Activated CD4-positive, alpha-beta memory T cell treated with anti-CD3 and anti-CD28 coated beads, Interleukin-2, amount 10 ng/mL, durations not matched to agents 7 days and 5 days (primary cell): ENCODE results near the gene ZNF469. TPM values are rescaled to one million over a fixed set of nuclear protein-coding genes. Genes with fewer than 3 reads are reported as not detected.

Experiments used
- CTCF ChIA-PET: fragments of 350-600 bp; sonication (Branson Sonifier 250); formaldehyde crosslinking; loops from one replicate; lab custom pipeline; 2021; ENCODE audit warnings: antibody characterized with exemption, inconsistent platforms; lab: Charles Lee
- POLR2A ChIA-PET: fragments of 350-600 bp; sonication (Branson Sonifier 250); formaldehyde crosslinking; loops from one replicate; lab custom pipeline; 2021; ENCODE audit warnings: antibody characterized with exemption; lab: Charles Lee
- DNase-seq: peaks from one replicate; pipeline ENCODE4 v3.0.0-alpha.2; 2020
- H3K27ac Mint-ChIP-seq: one replicate; pipeline ENCODE4 v1.8.0; 2021; ENCODE audit warnings: mild to moderate bottlenecking, mixed read lengths
- H3K27me3 Mint-ChIP-seq: one replicate; pipeline ENCODE4 v1.8.0; 2021; ENCODE audit warnings: mixed read lengths
- H3K36me3 Mint-ChIP-seq: one replicate; pipeline ENCODE4 v1.8.0; 2021; ENCODE audit warnings: low read depth, mixed read lengths
- H3K4me1 Mint-ChIP-seq: one replicate; pipeline ENCODE4 v1.8.0; 2021; ENCODE audit warnings: mixed read lengths
- H3K4me3 Mint-ChIP-seq: one replicate; pipeline ENCODE4 v1.8.0; 2021; ENCODE audit warnings: mild to moderate bottlenecking, mixed read lengths
- H3K9me3 Mint-ChIP-seq: one replicate; pipeline ENCODE4 v1.8.0; 2021; ENCODE audit warnings: mixed read lengths
- total RNA-seq, 2 experiments: library from RNA; stranded (reverse); gene quantifications; one replicate each; pipeline ENCODE4 v1.2.3, GENCODE V29; 2021

ZNF469 gene
- total RNA-seq, 2 experiments from 2014 or later: 0.23 to 0.28 TPM

DNA sequence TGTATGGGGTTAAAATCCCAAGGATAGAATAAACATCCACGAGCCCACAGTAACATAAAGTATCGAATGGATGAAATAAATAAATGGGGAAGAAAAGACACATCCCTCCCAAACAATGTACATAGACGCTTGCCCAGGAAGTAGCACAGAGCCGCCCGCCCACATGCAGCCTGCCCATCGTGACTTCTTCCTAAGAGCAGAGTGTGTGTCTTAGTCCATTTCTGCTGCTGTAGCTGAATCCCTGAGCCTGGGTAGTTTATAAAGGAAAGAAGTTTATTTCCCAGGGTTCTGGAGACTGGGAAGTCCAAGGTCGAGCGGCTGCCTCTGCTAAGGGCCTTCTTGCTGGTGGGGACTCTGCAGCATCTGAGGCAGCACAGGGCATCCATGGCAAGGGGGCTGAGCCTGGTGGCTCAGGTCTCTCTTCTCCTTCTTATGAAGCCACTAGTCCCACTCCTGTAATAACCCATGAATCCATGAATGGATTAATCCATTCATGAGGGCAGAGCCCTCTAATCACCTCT, 39.4 kb upstream of the ZNF469 start:
- H3K4me3 Mint-ChIP-seq: no peak overlapping the region
- H3K27me3 Mint-ChIP-seq: no peaks in the 10 kb centered on the region
- POLR2A ChIA-PET: no interaction called here
- peaks cover 4% of the 10 kb centered on the region for H3K4me1 Mint-ChIP-seq
- no peaks in the 10 kb centered on the region for H3K9me3 Mint-ChIP-seq
- H3K36me3 Mint-ChIP-seq: no peaks in the 10 kb centered on the region
- DNase-seq: no peak
- H3K27ac Mint-ChIP-seq: no peak overlapping the region
- CTCF ChIA-PET: no interaction called here

DNA sequence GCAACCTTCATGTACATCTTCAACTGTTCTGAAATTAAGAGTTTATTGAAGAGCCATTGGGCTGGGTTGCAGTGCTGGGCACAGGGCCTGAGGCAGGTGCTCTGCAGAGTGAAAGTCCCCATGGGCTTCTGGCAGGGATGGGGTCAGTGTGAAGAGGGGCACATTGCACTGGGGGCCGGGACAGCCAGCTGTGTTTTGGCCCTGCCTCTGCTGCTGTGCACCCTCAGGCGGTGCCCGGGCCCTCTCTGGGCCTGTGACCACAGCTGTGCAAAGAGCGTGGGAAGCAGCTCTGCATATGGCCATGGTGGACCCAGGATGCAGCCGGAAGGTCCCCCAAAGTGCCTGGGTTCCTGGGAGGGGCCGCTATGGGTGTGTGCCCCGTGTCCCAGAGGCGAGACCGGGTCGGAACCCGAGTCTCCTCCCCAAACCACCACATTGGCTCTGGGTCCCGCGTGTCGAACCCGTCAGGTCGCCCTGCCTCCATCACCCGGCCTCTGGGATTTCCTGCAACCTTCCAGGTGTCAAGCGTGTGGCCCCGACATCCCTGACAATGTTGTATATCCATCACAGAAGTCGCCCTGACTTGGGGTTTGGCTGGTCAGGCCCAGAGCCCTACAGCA, 38.2 kb upstream of the ZNF469 start:
- Mint-ChIP-seq H3K27me3 (no peaks in the 10 kb centered on the region), H3K4me1 (peaks cover 7% of the 10 kb centered on the region), H3K9me3 (peaks cover 3% of the 10 kb centered on the region), H3K27ac (no peak overlapping the region), H3K4me3 (no peak overlapping the region), H3K36me3 (no peaks in the 10 kb centered on the region)
- POLR2A ChIA-PET: no interaction called here
- CTCF ChIA-PET: no interaction called here
- no peak for DNase-seq

DNA sequence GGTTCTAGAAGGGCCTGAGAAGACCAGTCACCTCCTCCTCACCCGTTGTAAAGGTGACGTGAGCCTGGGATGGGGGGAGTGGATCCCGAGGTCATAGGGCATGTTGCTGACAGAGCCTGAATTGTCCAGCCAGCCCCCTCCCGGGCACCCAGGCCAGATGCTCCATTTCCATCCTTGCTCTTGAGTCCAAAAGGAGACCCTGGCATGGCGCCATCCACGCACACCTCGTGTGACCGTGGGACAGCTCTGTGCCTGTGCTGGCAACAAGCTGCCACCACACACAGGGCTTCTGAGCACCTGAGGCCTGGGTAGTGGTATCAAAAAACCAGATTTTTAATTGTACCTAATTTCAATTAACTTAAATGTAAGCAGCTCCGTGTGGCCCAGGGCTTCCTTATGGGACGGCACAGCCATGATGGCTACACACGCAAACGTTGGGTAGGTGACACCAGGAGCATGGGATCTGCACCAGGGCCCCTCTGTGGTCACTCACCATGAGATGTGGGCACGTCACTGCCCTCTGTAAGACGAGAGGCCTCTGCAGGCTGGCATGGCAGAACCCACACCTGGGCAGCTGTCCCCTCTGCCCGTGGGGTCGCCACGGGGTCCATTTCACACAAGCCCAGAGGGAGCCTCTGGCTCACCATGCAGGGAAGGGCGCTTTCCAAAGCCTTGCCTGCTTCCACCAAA, 37.6 kb upstream of the ZNF469 start:
- peaks cover 8% of the 10 kb centered on the region for H3K9me3 Mint-ChIP-seq
- H3K4me1 Mint-ChIP-seq: peaks cover 8% of the 10 kb centered on the region
- no peaks in the 10 kb centered on the region for H3K36me3 Mint-ChIP-seq
- H3K4me3 Mint-ChIP-seq: no peak overlapping the region
- DNase-seq: no peak
- no peaks in the 10 kb centered on the region for H3K27me3 Mint-ChIP-seq
- POLR2A ChIA-PET: no interaction called here
- no peak overlapping the region for H3K27ac Mint-ChIP-seq
- CTCF ChIA-PET: no interaction called here

DNA sequence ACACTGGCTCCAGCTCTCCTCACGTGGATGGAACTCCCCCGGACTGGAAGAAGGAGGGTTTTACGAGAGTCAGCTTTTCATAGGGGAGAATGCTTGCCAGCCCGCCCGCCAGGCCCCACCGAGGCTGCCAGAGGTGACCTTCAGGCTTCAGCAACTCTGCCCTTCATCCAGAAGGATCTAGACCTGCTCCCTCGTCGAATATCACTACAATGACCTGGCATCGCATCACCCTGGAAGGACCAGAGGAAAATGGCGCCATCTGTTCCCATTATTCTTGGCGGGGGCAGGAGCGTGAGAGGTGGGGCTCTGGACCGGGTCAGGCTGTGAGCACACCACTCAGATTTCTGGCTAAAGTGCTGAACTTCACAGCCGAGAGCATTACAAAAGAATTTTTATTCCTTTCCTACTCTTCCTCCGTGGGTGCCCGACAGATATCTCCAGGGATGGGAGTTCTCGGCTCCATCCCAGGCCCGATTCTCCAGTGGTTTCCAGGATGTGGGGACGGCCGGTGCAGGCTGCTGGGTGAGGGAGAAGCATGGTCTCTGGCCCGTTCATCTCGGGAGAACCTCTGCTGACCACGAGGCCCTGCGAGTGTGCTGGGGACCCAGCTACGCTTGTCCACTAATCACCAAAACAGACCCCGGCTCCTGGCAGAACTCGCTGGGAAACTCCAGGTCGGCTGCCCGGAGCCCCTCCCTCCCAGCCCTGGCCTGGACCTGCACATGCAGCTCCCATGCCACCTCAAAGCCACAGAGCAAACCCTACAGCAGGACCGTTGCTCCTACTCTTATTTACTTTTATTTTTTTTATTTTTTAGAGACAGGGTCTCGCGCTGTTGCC, 36.8 kb upstream of the ZNF469 start:
- H3K27ac Mint-ChIP-seq: no peak overlapping the region
- no peaks in the 10 kb centered on the region for H3K36me3 Mint-ChIP-seq
- H3K27me3 Mint-ChIP-seq: no peaks in the 10 kb centered on the region
- peaks cover 8% of the 10 kb centered on the region for H3K4me1 Mint-ChIP-seq
- H3K9me3 Mint-ChIP-seq: peaks cover 8% of the 10 kb centered on the region
- CTCF ChIA-PET: no interaction called here
- POLR2A ChIA-PET: no interaction called here
- no peak overlapping the region for H3K4me3 Mint-ChIP-seq
- no peak for DNase-seq

DNA sequence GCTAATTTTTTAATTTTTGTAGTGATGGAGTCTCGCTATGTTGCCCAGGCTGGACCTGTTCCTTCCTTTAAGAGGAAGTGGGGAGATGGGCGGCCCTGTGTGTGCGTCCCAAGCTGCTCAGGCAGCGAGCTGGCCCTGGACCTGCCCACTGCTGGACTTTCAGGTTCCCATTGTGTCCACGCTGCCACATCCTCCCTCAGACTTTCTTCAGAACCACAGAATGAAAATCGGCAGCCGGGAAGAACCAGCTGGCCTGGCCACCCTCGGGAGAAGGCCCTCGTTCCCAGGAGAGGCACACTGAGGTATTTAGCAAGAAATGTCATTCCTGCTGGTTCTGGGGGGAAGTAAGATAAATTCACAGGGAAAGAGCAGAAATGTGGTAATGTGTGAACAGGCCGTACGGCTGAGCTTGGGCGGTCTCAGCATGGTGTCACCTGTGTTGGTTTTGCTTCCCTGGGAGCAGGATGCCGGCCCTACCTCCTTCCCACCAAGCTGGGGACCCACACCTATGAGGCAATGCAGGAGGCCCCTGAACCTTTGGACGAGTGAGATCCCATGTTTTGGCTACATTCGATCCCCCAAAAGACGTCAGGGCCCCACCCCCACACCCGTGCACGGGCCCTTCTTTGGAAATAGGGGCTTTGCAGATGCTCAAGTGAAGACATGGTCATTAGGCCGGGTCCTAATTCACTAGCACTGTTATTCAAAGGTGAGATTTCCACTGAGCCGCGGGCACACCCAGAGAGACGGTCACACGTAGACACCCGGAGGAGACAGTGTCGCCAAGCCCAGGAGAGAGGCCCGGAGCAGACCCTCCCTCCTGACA, 35.9 kb upstream of the ZNF469 start:
- DNase-seq: no peak
- POLR2A ChIA-PET: no interaction called here
- Mint-ChIP-seq H3K36me3 (no peaks in the 10 kb centered on the region), H3K4me3 (no peak overlapping the region), H3K9me3 (peaks cover 8% of the 10 kb centered on the region), H3K4me1 (peaks cover 8% of the 10 kb centered on the region), H3K27ac (no peak overlapping the region), H3K27me3 (no peaks in the 10 kb centered on the region)
- CTCF ChIA-PET: no interaction called here

DNA sequence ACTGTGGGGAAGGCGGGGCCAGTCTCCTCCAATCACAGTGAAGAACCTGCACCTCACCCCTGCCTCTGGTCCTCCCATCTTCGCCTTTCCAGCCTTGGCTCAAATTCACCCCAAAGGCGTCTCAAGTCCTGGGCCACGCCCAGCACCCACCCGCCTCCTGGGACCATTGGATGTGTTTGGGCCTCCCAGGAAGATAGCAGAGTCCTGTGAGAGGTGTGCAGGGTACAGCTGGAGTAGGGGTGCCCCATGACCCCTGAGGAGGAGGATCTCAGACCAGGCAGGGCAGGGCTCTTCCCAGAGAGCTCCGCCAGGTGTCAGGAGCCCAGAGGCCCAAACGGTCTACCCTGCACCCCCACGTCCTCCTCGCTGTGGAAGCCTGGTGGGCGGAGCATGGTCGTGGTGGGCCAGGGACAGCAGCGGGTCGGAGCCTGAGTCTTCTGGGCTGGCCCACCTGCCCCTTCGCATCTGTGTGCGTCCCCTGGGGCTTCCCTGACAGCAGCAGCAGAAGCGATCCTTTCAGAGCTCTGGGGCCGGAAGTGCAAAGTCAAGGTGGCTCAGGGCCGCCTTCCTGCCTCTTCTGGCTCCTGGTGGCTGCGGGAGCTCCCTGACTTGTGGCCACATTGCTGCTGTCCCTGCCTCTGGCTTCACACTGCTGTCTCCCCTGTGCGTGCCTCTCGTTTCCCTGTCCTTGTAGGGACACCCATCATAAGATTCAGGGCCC, 34.9 kb upstream of the ZNF469 start:
- H3K4me1 Mint-ChIP-seq: peaks cover 8% of the 10 kb centered on the region
- no peak overlapping the region for H3K27ac Mint-ChIP-seq
- POLR2A ChIA-PET: no interaction called here
- no peak overlapping the region for H3K4me3 Mint-ChIP-seq
- H3K9me3 Mint-ChIP-seq: peaks cover 8% of the 10 kb centered on the region
- CTCF ChIA-PET: no interaction called here
- no peak for DNase-seq
- H3K27me3 Mint-ChIP-seq: no peaks in the 10 kb centered on the region
- H3K36me3 Mint-ChIP-seq: no peaks in the 10 kb centered on the region

DNA sequence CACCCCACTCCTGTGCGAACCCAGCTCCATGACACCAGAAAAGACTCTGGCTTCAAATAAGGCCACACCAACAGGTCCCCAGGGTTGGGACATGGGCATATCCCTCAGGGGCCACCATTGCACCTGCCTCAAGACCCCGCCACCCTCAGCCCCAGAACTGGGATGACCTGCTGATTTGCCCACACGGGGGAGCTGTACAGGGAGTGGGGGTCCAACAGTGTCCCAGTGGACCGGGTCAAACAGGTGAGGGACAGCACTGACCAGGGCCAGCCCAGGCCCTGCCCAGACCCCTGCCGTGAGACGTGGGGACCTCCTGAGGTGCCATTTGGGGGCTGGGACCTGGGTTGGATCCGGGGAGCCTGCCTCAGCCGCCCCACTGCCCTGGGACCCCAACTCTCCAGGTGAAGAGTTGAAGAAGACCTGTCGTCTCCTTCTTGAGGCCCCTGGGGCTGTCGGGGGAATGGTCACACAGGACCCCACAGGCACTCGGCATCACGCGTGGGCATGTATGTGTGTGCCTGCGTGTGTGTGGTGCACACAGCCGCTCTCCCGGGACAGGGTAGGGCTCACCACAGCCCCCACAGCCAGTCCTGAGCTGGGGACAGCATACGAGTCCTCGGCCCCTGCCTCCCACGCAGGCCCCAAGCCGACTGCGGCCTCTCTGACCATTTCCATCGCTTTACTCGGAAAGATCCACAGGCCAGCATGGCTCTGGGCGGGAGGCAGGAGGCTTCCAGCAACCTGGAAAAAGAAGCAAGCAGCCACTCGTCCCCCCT, 34.2 kb upstream of the ZNF469 start:
- peaks cover 8% of the 10 kb centered on the region for H3K9me3 Mint-ChIP-seq

DNA sequence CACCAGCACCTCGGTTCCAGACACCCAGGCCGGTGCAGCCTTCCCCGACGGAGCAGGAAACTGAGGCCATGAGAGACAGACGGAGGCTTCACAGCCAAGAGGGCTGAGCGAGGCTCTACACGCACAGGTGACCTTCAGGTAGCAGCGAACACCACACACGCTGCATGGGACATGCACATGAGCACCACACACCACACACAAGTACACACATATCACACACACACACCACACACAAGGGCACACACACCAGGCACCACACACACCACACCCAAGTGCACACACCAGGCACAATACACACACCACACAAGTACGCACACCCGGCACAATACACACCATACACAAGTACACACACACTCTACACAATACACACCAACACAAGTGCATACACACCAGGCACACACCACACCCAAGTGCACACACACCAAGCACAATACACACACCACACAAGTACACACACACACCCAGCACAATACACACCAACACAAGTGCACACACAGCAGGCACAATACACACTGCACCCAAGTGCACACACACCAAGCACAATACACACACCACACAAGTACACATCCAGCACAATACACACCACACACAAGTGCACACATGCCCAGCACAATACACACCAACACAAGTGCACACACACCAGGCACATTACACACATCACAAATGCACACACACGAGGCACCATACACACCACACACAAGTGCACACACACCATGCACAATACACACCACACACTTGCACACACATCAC, 33.4 kb upstream of the ZNF469 start:
- CTCF ChIA-PET: no interaction called here
- Mint-ChIP-seq H3K4me3 (no peak overlapping the region), H3K36me3 (no peaks in the 10 kb centered on the region), H3K4me1 (peaks cover 8% of the 10 kb centered on the region), H3K9me3 (peaks cover 8% of the 10 kb centered on the region), H3K27ac (no peak overlapping the region), H3K27me3 (no peaks in the 10 kb centered on the region)
- POLR2A ChIA-PET: no interaction called here
- DNase-seq: no peak

More for the DNA sequence above, 34.2 kb upstream of the ZNF469 start:
- no peaks in the 10 kb centered on the region for H3K27me3 Mint-ChIP-seq
- no peak overlapping the region for H3K27ac Mint-ChIP-seq
- no peak overlapping the region for H3K4me3 Mint-ChIP-seq
- no peak for DNase-seq
- ChIA-PET CTCF (no interaction called here), POLR2A (no interaction called here)
- H3K4me1 Mint-ChIP-seq: peaks cover 8% of the 10 kb centered on the region
- no peaks in the 10 kb centered on the region for H3K36me3 Mint-ChIP-seq

DNA sequence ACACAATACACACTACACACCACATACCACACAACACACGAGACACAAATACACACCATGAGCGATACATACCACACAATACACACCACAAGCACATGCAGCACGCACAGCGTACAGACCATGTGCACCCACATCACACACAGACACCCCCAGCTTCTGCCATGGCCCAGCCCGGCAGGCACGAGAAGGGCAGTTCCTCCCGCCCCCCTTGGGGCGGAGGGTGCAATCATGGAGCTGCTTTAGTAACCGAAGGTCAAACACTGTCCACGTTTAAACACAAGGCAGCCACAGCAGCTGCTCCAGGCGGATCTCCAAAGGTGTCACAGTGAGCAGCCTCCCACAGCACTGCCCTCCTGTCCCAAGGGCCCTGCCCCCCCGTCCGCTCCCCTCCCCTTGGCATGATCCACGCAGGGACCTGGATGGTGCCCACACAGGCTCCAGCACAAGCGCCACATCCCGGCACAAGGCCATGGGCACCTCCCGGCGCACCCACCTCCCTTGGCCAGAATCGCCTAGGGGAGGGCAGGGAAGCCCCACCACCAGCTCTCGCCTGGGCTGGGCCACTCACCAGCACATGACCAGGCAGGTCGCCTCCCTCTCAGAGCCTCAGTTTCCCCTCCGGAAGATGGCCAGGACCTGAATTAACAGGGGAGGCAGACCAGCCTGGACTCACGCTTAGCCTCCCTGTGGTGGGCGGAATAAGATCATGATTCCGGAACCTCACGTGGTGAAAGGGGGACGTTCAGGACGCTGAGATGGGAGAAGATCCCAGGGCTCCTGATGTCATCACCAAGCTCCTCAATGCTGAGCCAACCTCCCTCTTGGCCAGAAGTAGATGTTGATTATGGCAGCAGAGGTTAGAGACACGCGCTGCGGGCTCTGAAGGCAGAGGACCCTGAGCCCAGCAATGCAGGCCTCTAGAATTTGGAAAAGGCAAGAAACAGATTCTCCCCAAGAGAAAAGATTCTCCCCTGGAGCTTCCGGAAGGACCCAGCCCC, 32.6 kb upstream of the ZNF469 start:
- no peaks in the 10 kb centered on the region for H3K36me3 Mint-ChIP-seq
- CTCF ChIA-PET: no interaction called here
- H3K9me3 Mint-ChIP-seq: peaks cover 8% of the 10 kb centered on the region
- DNase-seq: no peak
- H3K27ac Mint-ChIP-seq: no peak overlapping the region
- H3K4me1 Mint-ChIP-seq: peaks cover 8% of the 10 kb centered on the region
- POLR2A ChIA-PET: interaction anchor here (1.3 kb wide), 1 partner anchor 12 kb away, joined by 3 read pairs; no protein-coding TSS in a partner anchor
- H3K27me3 Mint-ChIP-seq: no peaks in the 10 kb centered on the region
- no peak overlapping the region for H3K4me3 Mint-ChIP-seq

DNA sequence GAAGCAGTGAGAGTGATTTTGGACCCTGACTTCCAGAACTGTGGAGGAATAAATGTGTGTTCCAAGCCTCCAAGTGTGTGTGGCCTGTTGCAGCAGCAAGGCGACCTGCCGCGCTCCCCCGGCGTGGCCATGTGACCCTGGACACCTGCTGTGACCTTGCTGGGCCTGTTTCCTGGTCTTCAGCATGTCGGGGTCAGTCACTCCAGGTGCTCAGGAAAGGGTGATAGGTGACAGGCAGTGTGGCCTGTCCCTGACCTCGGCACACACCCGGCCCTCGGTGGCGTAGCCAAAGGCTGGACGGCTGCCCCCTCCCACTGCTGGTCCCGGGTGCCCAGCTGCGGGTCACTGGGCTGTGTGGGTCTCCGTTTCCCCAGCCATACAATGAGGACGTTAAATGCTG, 31.8 kb upstream of the ZNF469 start:
- H3K4me3 Mint-ChIP-seq: no peak overlapping the region
- ChIA-PET POLR2A (interaction anchor here (1.3 kb wide), 1 partner anchor 11 kb away, joined by 3 read pairs; no protein-coding TSS in a partner anchor), CTCF (no interaction called here)
- no peaks in the 10 kb centered on the region for H3K36me3 Mint-ChIP-seq
- H3K4me1 Mint-ChIP-seq: peaks cover 8% of the 10 kb centered on the region
- DNase-seq: no peak
- H3K9me3 Mint-ChIP-seq: peaks cover 8% of the 10 kb centered on the region
- H3K27me3 Mint-ChIP-seq: no peaks in the 10 kb centered on the region
- no peak overlapping the region for H3K27ac Mint-ChIP-seq
